IMR-90 (cell line): ENCODE data around the gene CFDP1. TPM values are rescaled to one million over a fixed set of nuclear protein-coding genes. Genes with fewer than 3 reads are reported as not detected.
"Not testable (repeated sequence)": the region's sequence is repeated elsewhere in the genome, so short reads cannot be mapped to it uniquely, and the experiment has no call there.

Experiments used
- ATAC-seq: fragments of 200-7000 bp; cut with Tn5 transposase; 2 replicates; pipeline ENCODE4 v1.9.1; 2020; ENCODE audit warnings: low read depth, mild to moderate bottlenecking, moderate library complexity
- BruUV-seq: library from RNA; stranded (reverse); fragments of 400-500 nt; replicated peaks from 2 replicates; lab custom pipeline; 2021; lab: Mats Ljungman, UMichigan
- CTCF ChIA-PET: fragments of 300-600 bp; formaldehyde crosslinking; extraction: SDS; loops from one replicate; lab custom pipeline; 2021; ENCODE audit warnings: antibody characterized with exemption; lab: Yijun Ruan, JAX
- POLR2A ChIA-PET: fragments of 300-600 bp; sonication (Branson Sonifier 250); formaldehyde crosslinking; loops from one replicate; lab custom pipeline; 2022; ENCODE audit warnings: antibody characterized with exemption; ENCODE audit not compliant: unreplicated experiment; lab: Charles Lee
- DNase-seq: peaks from one replicate; pipeline ENCODE4 v3.0.0; 2013
- H2AFZ ChIP-seq: replicated peaks from 2 replicates; pipeline ENCODE3; 2013; ENCODE audit warnings: low read length, mild to moderate bottlenecking; ENCODE audit not compliant: poor library complexity
- H2AK5ac ChIP-seq: 2 replicates; pipeline ENCODE4 v1.6.1; 2013; ENCODE audit warnings: low read depth, low read length, inconsistent platforms
- H2AK9ac ChIP-seq: replicated peaks from 2 replicates; pipeline ENCODE3; 2013; ENCODE audit warnings: mild to moderate bottlenecking, low read depth, low read length, moderate library complexity; ENCODE audit not compliant: poor library complexity
- H2BK120ac ChIP-seq: 2 replicates; pipeline ENCODE4 v1.6.1; 2013; ENCODE audit warnings: low read depth, low read length, inconsistent platforms
- H2BK15ac ChIP-seq: 3 replicates; pipeline ENCODE4 v1.6.1; 2013; ENCODE audit warnings: low read depth, low read length, inconsistent platforms
- H2BK20ac ChIP-seq: 2 replicates; pipeline ENCODE4 v1.6.1; 2013; ENCODE audit warnings: low read depth, mild to moderate bottlenecking, inconsistent platforms, low read length, moderate library complexity
- H2BK5ac ChIP-seq: 2 replicates; pipeline ENCODE4 v1.6.1; 2013; ENCODE audit warnings: mild to moderate bottlenecking, low read depth, low read length, inconsistent platforms; ENCODE audit not compliant: poor library complexity, severe bottlenecking
- H3K14ac ChIP-seq: replicated peaks from 2 replicates; pipeline ENCODE4 v1.6.1; 2013; ENCODE audit warnings: low read depth, low read length, inconsistent platforms
- H3K18ac ChIP-seq: 2 replicates; pipeline ENCODE4 v1.6.1; 2013; ENCODE audit warnings: low read depth, low read length, control low read depth
- H3K23ac ChIP-seq: 2 replicates; pipeline ENCODE4 v1.6.1; 2013; ENCODE audit warnings: low read depth, low read length, inconsistent platforms
- H3K27ac ChIP-seq: 2 replicates; pipeline ENCODE4 v1.5.1; 2013; ENCODE audit warnings: mild to moderate bottlenecking, control low read depth, low read length; ENCODE audit not compliant: insufficient read depth
- H3K27me3 ChIP-seq: 2 replicates; pipeline ENCODE4 v1.6.1; 2013; ENCODE audit warnings: low read length; ENCODE audit not compliant: control insufficient read depth, insufficient read depth
- H3K36me3 ChIP-seq: 2 replicates; pipeline ENCODE4 v1.6.1; 2013; ENCODE audit warnings: low read length, mixed read lengths; ENCODE audit not compliant: control insufficient read depth, insufficient read depth
- H3K4ac ChIP-seq: 2 replicates; pipeline ENCODE4 v1.6.1; 2013; ENCODE audit warnings: low read depth, low read length, inconsistent platforms
- H3K4me1 ChIP-seq: 2 replicates; pipeline ENCODE4 v1.6.1; 2013; ENCODE audit warnings: low read length, mixed read lengths; ENCODE audit not compliant: control insufficient read depth, insufficient read depth
- H3K4me2 ChIP-seq: 2 replicates; pipeline ENCODE4 v1.6.1; 2013; ENCODE audit warnings: low read depth, mild to moderate bottlenecking, control low read depth, low read length, moderate library complexity
- H3K4me3 ChIP-seq: 2 replicates; pipeline ENCODE4 v1.5.1; 2013; ENCODE audit warnings: low read depth, mild to moderate bottlenecking, control low read depth, low read length, moderate library complexity; ENCODE audit not compliant: insufficient read depth
- H3K56ac ChIP-seq: 2 replicates; pipeline ENCODE4 v1.6.1; 2013; ENCODE audit warnings: low read length, inconsistent platforms; ENCODE audit not compliant: insufficient read depth; ENCODE audit errors: extremely low read depth
- H3K79me1 ChIP-seq, 2 experiments: 2 replicates each; pipeline ENCODE4 v1.6.1; 2013; ENCODE audit warnings: low read length in 2 of 2, inconsistent platforms in 1 of 2, low read depth in 1 of 2
- H3K9ac ChIP-seq: 2 replicates; pipeline ENCODE4 v1.6.1; 2013; ENCODE audit warnings: low read depth, low read length, control low read depth
- H3K9me1 ChIP-seq: 2 replicates; pipeline ENCODE4 v1.6.1; 2013; ENCODE audit warnings: low read length, inconsistent platforms; ENCODE audit not compliant: insufficient read depth
- H3K9me3 ChIP-seq: 2 replicates; pipeline ENCODE4 v1.6.1; 2013; ENCODE audit warnings: low read length; ENCODE audit not compliant: control insufficient read depth, insufficient read depth
- H4K20me1 ChIP-seq: 2 replicates; pipeline ENCODE4 v1.6.1; 2013; ENCODE audit warnings: low read length, inconsistent platforms; ENCODE audit not compliant: insufficient read depth
- H4K5ac ChIP-seq: 2 replicates; pipeline ENCODE4 v1.6.1; 2013; ENCODE audit warnings: mild to moderate bottlenecking, low read depth, low read length, control low read depth
- H4K8ac ChIP-seq, 2 experiments: 2 replicates each; pipeline ENCODE4 v1.6.1; 2013; ENCODE audit warnings: low read depth in 2 of 2, low read length in 2 of 2, control low read depth in 1 of 2, inconsistent platforms in 1 of 2
- H4K91ac ChIP-seq: 2 replicates; pipeline ENCODE4 v1.6.1; 2013; ENCODE audit warnings: low read depth, low read length, inconsistent platforms; ENCODE audit not compliant: insufficient read depth
- MAFK ChIP-seq: IDR thresholded peaks from 2 replicates; pipeline ENCODE4 v1.6.1; 2012; ENCODE audit warnings: low read depth, low read length, improper control_type of control experiment
- RAD21 ChIP-seq: IDR thresholded peaks from 2 replicates; pipeline ENCODE4 v1.6.1; 2012; ENCODE audit warnings: low read length, improper control_type of control experiment
- WGBS, 2 experiments: methylation state at CpG; one replicate each; pipeline versions ENCODE4 v1.1.5 to v1.1.7; 2013; ENCODE audit warnings: missing lambda C conversion rate in 2 of 2; ENCODE audit not compliant: insufficient read length in 1 of 2; ENCODE audit errors: extremely low coverage in 2 of 2; 5-methylcytosine and 5-hydroxymethylcytosine counted together
- dilution Hi-C: fragments of 300-500 bp; cut with HindIII; formaldehyde crosslinking; loops from one replicate; pipeline ENCODE4 v1.14.3; 2018; ENCODE audit warnings: low sequenced_read_pairs; ENCODE audit not compliant: unreplicated experiment
- in situ Hi-C: fragments of 300-500 bp; cut with MboI; formaldehyde crosslinking; loops from 3 replicates; pipeline ENCODE4 v1.14.3; 2019; ENCODE audit warnings: low sequenced_read_pairs, inconsistent platforms, mixed read lengths
- intact Hi-C: fragments of 100-400 bp; cut with micrococcal nuclease; formaldehyde crosslinking; loops from 2 replicates; pipeline ENCODE4 v1.10.0; 2022
- polyA plus RNA-seq, 3 experiments: library from polyadenylated mRNA; depleted of rRNA; stranded (reverse); fragments of >200 nt; gene quantifications; 2 replicates each; pipeline ENCODE4 v1.2.3, GENCODE V29; 2012; ENCODE audit warnings: low replicate concordance in 1 of 3
- total RNA-seq: library from RNA; depleted of rRNA; stranded (reverse); fragments of >200 nt; gene quantifications from 2 replicates; pipeline ENCODE4 v1.2.3, GENCODE V29; 2012

Gene CFDP1
- total and polyA plus RNA-seq, 2 of the 4 experiments (the other 2 are of a cell fraction) = 15.6 to 38.7 TPM

DNA sequence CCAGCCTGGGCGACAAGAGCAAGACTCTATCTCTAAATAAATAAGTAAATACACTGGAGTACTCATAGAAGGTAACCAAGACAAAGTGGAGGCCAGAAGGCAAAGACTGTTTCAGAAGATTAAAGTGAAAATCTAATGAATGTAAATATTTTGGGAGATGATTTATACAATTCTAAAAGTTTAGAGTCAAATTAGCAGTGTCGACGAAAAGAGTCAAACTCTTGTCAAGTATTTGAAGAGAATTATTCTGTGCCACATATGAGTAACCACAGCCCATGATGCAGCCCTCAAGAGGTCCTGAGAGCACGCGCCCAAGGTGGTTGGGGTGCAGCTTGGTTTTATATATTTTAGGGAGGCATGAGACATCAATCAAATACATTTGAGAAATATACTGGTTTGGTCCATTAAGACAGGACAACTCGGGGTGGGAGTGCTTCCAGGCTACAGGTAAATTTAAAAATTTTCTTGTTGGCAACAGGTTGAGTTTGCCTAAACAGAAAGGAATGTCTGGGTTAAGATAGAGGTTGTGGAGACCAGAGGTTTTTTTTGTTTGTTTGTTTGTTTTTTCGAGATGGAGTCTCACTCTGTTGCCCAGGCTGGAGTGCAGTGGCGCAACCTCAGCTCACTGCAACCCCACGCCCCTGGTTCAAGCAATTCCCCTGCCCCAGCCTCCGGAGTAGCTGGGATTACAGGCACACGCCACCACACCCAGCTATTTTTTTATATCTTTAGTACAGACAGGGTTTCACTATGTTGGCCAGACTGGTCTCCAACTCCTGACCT lies 3.5 kb downstream of the CFDP1 start:
- Histone ChIP-seq H3K36me3 (peaks cover 2% of the 10 kb centered on the region; the same call in 1 of the 2 replicates), H3K4me2 (no peak overlapping the region), H3K9me1 (no peaks in the 10 kb centered on the region), H2BK120ac (no peak overlapping the region), H3K79me1 (peaks cover 12 to 52% of the 10 kb centered on the region in 2 experiments), H3K4me3 (no peak overlapping the region), H3K9ac (no peak overlapping the region), H3K4me1 (no peaks in the 10 kb centered on the region), H4K91ac (no peak overlapping the region), H3K9me3 (no peaks in the 10 kb centered on the region), H3K56ac (no peak overlapping the region), H4K8ac (no peak overlapping the region), H3K14ac (no peak overlapping the region), H2BK15ac (no peak overlapping the region), H3K4ac (no peak overlapping the region), H2AFZ (no peak overlapping the region), H3K27me3 (no peaks in the 10 kb centered on the region), H2BK20ac (no peak overlapping the region), H3K23ac (no peak overlapping the region), H3K27ac (no peak overlapping the region), H4K20me1 (0 out of 2 replicates have a peak, but pooled peaks cover 3% of the 10 kb centered on the region), H4K5ac (no peak overlapping the region), H3K18ac (no peak overlapping the region), H2BK5ac (no peak overlapping the region), H2AK9ac (no peak overlapping the region), H2AK5ac (no peak overlapping the region)
- no peak for DNase-seq
- POLR2A ChIA-PET = no interaction called here
- TF ChIP-seq RAD21 (no peak), MAFK (0 out of 2 replicates have a peak, but pooled peaks have one; percentile 18)
- dilution Hi-C loops (no loop called here), intact Hi-C loops (no loop called here), in situ Hi-C loops (no loop called here)
- no peak for ATAC-seq
- 97% methylated on average over 5 of the region's 11 CpGs; no CpG with 5 or more reads in 1 of the 2 experiments for WGBS, 2 experiments
- CTCF ChIA-PET = interaction anchor here (0.6 kb wide), 1 partner anchor 173 kb away, joined by 4 read pairs; no protein-coding TSS in a partner anchor
- BruUV-seq = no TSS peak

DNA sequence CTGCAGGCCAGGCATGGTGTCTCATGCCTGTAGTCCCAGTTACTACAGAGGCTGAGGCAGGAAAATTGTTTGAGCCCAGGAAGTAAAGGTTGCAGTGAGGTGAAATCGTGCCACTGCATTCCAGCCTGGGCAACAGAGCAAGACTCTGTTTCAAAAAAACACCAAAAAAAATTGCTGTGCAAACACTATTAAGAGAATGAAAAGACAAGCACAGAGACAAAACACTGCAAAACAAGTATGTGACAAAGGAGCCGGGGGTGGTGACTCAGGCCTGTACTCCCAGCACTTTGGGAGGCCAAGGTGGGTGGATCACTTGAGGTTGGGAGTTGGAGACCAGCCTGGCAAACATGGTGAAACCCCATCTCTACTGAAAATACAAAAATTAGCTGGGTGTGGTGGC lies 6.8 kb downstream of the CFDP1 start:
- H3K14ac ChIP-seq, H3K9me1 ChIP-seq, H2BK15ac ChIP-seq, POLR2A ChIA-PET, H2AK5ac ChIP-seq, in situ Hi-C loops, H3K23ac ChIP-seq, intact Hi-C loops, H2BK20ac ChIP-seq, H3K27ac ChIP-seq, H3K18ac ChIP-seq, BruUV-seq, H4K8ac ChIP-seq, H3K4me2 ChIP-seq, H2AK9ac ChIP-seq, H2BK120ac ChIP-seq, H2BK5ac ChIP-seq, H3K4ac ChIP-seq, H3K56ac ChIP-seq, H4K5ac ChIP-seq, H3K9ac ChIP-seq, DNase-seq, H3K4me1 ChIP-seq, H3K36me3 ChIP-seq, CTCF ChIA-PET, H3K27me3 ChIP-seq, H4K91ac ChIP-seq, H3K4me3 ChIP-seq, H3K9me3 ChIP-seq, dilution Hi-C loops, H2AFZ ChIP-seq: not testable (repeated sequence)
- H3K79me1 ChIP-seq = peaks cover 14 to 59% of the 10 kb centered on the region in 2 experiments
- peak; percentile 25; the same call in 1 of the 2 replicates for ATAC-seq
- no CpG with 5 or more reads among the region's 2 CpGs for WGBS, 2 experiments
- H4K20me1 ChIP-seq = peaks cover 13% of the 10 kb centered on the region
